GM18519 (cell line): ENCODE results near the gene IGDCC3.

ENCODE experiments used
- ATAC-seq: cut with Tn5 transposase; IDR thresholded peaks from one replicate; pipeline ENCODE4 v1.9.1; 2021; ENCODE audit warnings: mild to moderate bottlenecking, moderate library complexity; ENCODE audit not compliant: unreplicated experiment, low FRiP score

IGDCC3 gene

GRCh38 chr15:65346856-65347598 lies 30.8 kb downstream of the IGDCC3 start:
- ATAC-seq, result no peak

GRCh38 chr15:65344914-65345275 lies 32.9 kb downstream of the IGDCC3 start:
- no peak for ATAC-seq

- ATAC-seq, result no peak
Observed at GRCh38 chr15:65344214-65344913, 33.4 kb downstream of the IGDCC3 start.

GRCh38 chr15:65343374-65343981 lies 34.3 kb downstream of the IGDCC3 start:
- ATAC-seq, result no peak

- no peak for ATAC-seq
Observed at GRCh38 chr15:65342493-65342892, 35.3 kb downstream of the IGDCC3 start.

- ATAC-seq, result no peak
Observed at GRCh38 chr15:65339920-65340319, 37.9 kb downstream of the IGDCC3 start.

- ATAC-seq, result no peak
Observed at GRCh38 chr15:65339416-65339815, 38.4 kb downstream of the IGDCC3 start.

- no peak for ATAC-seq
Observed at GRCh38 chr15:65338823-65339222, 39.0 kb downstream of the IGDCC3 start.

- no peak for ATAC-seq
Observed at GRCh38 chr15:65338366-65338765, 39.4 kb downstream of the IGDCC3 start.

GRCh38 chr15:65337436-65338070 lies 40.2 kb downstream of the IGDCC3 start:
- no peak for ATAC-seq

- no peak for ATAC-seq
Observed at GRCh38 chr15:65336493-65337435, 41.0 kb downstream of the IGDCC3 start.

- ATAC-seq, result no peak
Observed at GRCh38 chr15:65335278-65336055, 42.3 kb downstream of the IGDCC3 start.

- no peak for ATAC-seq
Observed at GRCh38 chr15:65334586-65335231, 43.1 kb downstream of the IGDCC3 start.

GRCh38 chr15:65333856-65334255 lies 43.9 kb downstream of the IGDCC3 start:
- no peak for ATAC-seq

GRCh38 chr15:65333148-65333820 lies 44.5 kb downstream of the IGDCC3 start:
- ATAC-seq, result no peak

GRCh38 chr15:65332391-65333147 lies 45.2 kb downstream of the IGDCC3 start:
- no peak for ATAC-seq

- ATAC-seq, result no peak
Observed at GRCh38 chr15:65331811-65332210, 46.0 kb downstream of the IGDCC3 start.
